ENCODE results near the gene IRF8. TPM values are rescaled to one million over a fixed set of nuclear protein-coding genes. Genes with fewer than 3 reads are reported as not detected.
A peak's percentile ranks its signal among the peaks of the same experiment; 100 is the strongest.

Gene IRF8
- total and polyA plus RNA-seq, 10 donors: 103 to 329 (median 252) TPM

DNA sequence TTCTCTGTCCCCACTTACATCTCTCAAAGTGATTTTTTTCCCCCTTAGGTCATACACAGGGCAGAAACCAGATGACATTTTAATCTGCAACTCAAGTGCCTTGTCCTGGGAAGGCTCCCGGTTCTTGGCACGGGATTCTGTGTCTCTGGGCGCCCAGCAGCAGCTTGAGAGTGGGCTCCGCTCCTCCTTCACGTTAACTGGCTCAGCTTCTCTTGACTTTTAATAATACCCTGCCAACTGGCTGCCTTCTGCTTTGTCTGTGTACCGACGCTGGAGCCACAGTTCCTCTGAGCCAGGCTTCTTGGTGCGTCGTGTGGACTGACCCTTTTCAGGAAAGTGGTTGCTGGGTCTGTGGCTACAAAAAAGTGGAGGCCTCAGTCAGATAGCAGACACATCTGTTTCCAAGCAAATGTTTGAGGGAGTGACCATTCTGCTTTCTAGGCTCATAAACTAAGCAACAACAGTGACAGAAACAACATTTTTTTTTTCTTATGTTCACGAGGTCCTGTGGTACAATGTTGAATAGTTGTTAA lies 64.9 kb downstream of the IRF8 start:
- Histone ChIP-seq H3K27ac (peak overlapping the region in 7 of 8 donors; percentile 4 to 47 (median 20)), H3K4me1 (peaks cover 4 to 42% (median 27%) of the 10 kb centered on the region in 6 donors), H3K27me3 (replicated peaks in 1 of 7) (peaks cover 0 to 12% (median 0%) of the 10 kb centered on the region in 7 donors), H3K36me3 (no peaks in the 10 kb centered on the region), H3K9me3 (no peaks in the 10 kb centered on the region), H3K4me3 (no peak overlapping the region)
- no peak for DNase-seq
- intact Hi-C loops (cut with DNase I; ENCODE audit: low total_unique reads): no loop called here
- WGBS, 5 donors: 45 to 65% (median 56%) methylated on average over 10 of the region's 10 CpGs
- TF ChIP-seq, protein P1, sequence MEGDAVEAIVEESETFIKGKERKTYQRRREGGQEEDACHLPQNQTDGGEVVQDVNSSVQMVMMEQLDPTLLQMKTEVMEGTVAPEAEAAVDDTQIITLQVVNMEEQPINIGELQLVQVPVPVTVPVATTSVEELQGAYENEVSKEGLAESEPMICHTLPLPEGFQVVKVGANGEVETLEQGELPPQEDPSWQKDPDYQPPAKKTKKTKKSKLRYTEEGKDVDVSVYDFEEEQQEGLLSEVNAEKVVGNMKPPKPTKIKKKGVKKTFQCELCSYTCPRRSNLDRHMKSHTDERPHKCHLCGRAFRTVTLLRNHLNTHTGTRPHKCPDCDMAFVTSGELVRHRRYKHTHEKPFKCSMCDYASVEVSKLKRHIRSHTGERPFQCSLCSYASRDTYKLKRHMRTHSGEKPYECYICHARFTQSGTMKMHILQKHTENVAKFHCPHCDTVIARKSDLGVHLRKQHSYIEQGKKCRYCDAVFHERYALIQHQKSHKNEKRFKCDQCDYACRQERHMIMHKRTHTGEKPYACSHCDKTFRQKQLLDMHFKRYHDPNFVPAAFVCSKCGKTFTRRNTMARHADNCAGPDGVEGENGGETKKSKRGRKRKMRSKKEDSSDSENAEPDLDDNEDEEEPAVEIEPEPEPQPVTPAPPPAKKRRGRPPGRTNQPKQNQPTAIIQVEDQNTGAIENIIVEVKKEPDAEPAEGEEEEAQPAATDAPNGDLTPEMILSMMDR (IDR thresholded peaks at IDR 0.05 in 8 of 11, conservative IDR thresholded peaks at IDR 0.05 in 3 of 11): no peak
- TF ChIP-seq POLR2AphosphoS5 (IDR thresholded peaks at IDR 0.05) (peak in 2 of 3 donors; percentile 9 to 63), POLR2A (IDR thresholded peaks at IDR 0.05) (no peak)

DNA sequence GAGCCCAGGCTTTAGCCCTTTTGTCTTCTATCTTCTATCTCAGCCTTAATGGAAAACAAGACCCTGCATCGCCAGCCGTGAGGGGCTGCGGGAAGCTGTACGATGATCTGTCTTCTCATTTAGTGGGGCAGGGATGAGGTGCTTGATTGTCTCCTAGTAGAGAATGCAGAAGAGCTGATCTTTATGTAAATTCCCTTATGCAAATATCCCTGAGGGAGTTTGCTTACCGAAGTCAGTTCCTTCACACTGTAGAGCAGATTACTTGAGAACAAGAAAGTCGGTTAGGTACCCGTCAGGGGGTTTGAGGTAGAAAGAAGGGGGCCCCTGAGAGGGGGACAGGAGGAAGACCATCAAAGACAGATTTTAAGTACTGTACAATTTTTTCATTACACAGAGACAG lies 66.2 kb downstream of the IRF8 start:
- H3K4me3 ChIP-seq: no peak overlapping the region
- TF ChIP-seq POLR2AphosphoS5 (IDR thresholded peaks at IDR 0.05) (no peak), POLR2A (IDR thresholded peaks at IDR 0.05) (no peak)
- WGBS, 5 donors: 55 to 82% (median 74%) methylated on average over 7 of the region's 7 CpGs
- intact Hi-C loops (cut with DNase I; ENCODE audit: low total_unique reads): no loop called here
- no peaks in the 10 kb centered on the region for H3K36me3 ChIP-seq
- peaks cover 0 to 12% (median 0%) of the 10 kb centered on the region in 7 donors for H3K27me3 ChIP-seq (replicated peaks in 1 of 7)
- H3K4me1 ChIP-seq: peaks cover 4 to 55% (median 38%) of the 10 kb centered on the region in 6 donors
- no peaks in the 10 kb centered on the region for H3K9me3 ChIP-seq
- peak overlapping the region in 4 of 8 donors; percentile 26 to 60 (median 48) for H3K27ac ChIP-seq
- DNase-seq: no peak

DNA sequence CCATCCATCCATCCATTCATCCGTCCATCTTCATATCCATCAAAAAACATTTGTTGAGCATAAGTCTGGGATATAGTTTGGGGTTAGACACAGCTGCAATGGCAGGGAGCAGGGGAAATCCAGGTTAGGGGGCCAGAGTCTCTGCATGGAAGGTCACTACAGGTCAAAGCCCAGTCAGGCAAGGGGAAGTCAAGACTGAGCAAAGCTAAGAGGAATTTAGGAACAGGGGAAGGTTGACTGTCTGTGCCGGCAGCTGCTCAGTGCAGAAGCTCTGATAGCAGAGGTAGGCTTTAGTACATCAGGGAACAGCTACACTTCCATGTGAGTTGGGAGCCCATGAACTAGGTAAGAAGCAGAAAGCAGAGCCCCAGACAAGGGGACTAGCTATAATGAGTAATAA lies 68.1 kb downstream of the IRF8 start:
- intact Hi-C loops (cut with DNase I; ENCODE audit: low total_unique reads): no loop called here
- Histone ChIP-seq H3K27ac (no peak overlapping the region), H3K4me1 (peaks cover 9 to 60% (median 40%) of the 10 kb centered on the region in 6 donors), H3K27me3 (replicated peaks in 1 of 7) (peaks cover 0 to 4% (median 0%) of the 10 kb centered on the region in 7 donors), H3K4me3 (no peak overlapping the region), H3K36me3 (no peaks in the 10 kb centered on the region), H3K9me3 (no peaks in the 10 kb centered on the region)
- 9 to 56% (median 49%) methylated on average over 2 of the region's 2 CpGs for WGBS, 5 donors
- no peak for TF ChIP-seq POLR2A (IDR thresholded peaks at IDR 0.05)
- TF ChIP-seq POLR2AphosphoS5 (IDR thresholded peaks at IDR 0.05): no peak
- TF ChIP-seq, protein P1 (IDR thresholded peaks at IDR 0.05 in 8 of 11, conservative IDR thresholded peaks at IDR 0.05 in 3 of 11): no peak
- DNase-seq: no peak

DNA sequence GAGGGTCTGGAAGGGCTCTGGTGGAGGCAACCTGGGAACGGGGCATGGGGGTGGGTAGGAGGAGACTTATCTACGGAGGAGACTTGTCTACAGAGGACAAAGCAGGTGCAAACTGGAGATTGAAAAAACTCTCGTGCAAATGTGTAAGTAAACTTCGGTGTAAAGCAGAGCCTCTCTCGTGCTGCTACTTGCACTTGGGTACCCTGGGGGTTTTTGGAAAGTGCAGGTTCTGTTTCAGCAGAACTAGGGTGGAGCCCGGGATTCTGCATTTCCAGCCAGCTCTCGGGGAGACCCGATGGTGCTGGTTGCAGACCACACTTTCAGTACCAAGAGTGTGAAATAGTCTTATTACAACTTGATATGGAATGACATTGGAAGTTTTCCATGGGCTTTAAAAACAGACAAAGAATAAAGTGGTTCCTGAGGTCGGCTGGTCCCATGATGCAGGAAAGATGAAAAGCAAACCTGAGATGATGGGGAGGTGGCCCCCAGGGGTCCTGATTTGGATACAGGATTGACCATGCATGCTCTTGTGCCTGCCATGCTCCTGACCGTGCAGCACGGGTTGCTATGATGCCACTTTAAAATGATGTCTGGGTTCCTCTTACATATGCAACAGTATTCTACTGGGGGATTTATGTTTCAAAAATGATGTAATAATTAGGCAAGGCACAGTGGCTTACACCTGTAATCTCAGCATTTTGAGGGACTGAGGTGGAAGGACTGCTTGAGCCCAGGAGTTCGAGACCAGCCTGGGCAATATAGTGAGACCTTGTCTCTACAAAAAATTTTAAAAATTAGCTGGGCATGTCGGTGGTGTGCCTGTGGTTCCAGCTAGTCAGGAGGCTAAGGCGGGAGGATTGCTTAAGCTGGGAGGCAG lies 69.3 kb downstream of the IRF8 start:
- intact Hi-C loops (cut with DNase I; ENCODE audit: low total_unique reads): no loop called here
- 75 to 90% (median 79%) methylated on average over 14 of the region's 14 CpGs for WGBS, 5 donors
- H3K4me3 ChIP-seq: no peak overlapping the region
- no peak for DNase-seq
- no peaks in the 10 kb centered on the region for H3K36me3 ChIP-seq
- no peaks in the 10 kb centered on the region for H3K9me3 ChIP-seq
- TF ChIP-seq POLR2A (IDR thresholded peaks at IDR 0.05) (no peak), POLR2AphosphoS5 (IDR thresholded peaks at IDR 0.05) (no peak)
- TF ChIP-seq, protein P1 (IDR thresholded peaks at IDR 0.05 in 8 of 11, conservative IDR thresholded peaks at IDR 0.05 in 3 of 11): no peak
- H3K27ac ChIP-seq: no peak overlapping the region
- H3K4me1 ChIP-seq: peaks cover 9 to 56% (median 38%) of the 10 kb centered on the region in 6 donors
- H3K27me3 ChIP-seq (replicated peaks in 1 of 7): no peaks in the 10 kb centered on the region
